ENCODE results near the gene SIRT3. TPM values are rescaled to one million over a fixed set of nuclear protein-coding genes. Genes with fewer than 3 reads are reported as not detected.

SIRT3 gene
- total and polyA plus RNA-seq, 2 of the 13 experiments (the other 11 are each of a cell fraction or from before 2014, with no cell fraction given) = 15.1 to 18.2 TPM

DNA sequence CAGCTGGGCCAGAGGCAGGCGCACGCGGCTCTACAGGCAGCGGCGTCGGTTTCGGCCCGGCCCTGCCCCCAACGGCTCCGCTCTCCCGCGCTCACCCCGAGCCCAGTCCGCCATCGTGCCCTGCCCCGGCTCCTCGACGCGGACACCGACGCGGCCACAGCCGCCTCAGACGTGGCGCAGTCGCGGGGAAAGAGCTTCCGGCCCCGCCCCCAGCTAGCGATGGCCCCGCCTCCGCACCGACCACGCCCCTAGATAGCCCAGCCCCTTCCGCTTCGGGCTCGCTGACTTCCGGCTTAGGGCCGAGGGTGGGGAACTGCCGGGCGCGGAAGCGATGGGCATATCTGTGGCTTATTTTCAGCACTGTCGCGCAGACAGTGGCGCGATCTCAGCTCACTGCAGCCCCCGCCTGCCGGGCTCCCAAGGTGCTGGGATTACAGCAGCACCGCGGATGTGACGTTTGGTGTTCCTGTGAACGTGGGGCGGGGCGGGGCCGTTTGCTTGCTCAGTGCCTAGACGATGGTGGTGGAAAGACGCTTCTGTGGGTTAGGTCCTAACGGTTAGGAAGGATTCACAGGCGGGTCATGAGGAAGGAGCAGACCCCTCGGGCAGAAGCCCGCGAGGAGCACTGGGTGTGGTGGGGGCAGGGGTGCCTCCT lies 28.8 kb downstream of the SIRT3 start, which contains the start of the genes BET1L and RIC8A (continued):
- TF ChIP-seq, protein P1, sequence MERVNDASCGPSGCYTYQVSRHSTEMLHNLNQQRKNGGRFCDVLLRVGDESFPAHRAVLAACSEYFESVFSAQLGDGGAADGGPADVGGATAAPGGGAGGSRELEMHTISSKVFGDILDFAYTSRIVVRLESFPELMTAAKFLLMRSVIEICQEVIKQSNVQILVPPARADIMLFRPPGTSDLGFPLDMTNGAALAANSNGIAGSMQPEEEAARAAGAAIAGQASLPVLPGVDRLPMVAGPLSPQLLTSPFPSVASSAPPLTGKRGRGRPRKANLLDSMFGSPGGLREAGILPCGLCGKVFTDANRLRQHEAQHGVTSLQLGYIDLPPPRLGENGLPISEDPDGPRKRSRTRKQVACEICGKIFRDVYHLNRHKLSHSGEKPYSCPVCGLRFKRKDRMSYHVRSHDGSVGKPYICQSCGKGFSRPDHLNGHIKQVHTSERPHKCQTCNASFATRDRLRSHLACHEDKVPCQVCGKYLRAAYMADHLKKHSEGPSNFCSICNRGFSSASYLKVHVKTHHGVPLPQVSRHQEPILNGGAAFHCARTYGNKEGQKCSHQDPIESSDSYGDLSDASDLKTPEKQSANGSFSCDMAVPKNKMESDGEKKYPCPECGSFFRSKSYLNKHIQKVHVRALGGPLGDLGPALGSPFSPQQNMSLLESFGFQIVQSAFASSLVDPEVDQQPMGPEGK (CRISPR knock-in tag; IDR thresholded peaks at IDR 0.05) = peak; percentile 61
- TF ChIP-seq ZNF34 (CRISPR knock-in tag; IDR thresholded peaks at IDR 0.05; ENCODE audit: borderline replicate concordance) (no peak), ZNF598 (CRISPR knock-in tag; IDR thresholded peaks at IDR 0.05; ENCODE audit: borderline replicate concordance) (peak; percentile 38; the same call in 1 of the 2 replicates), HDAC2 (CRISPR knock-in tag; IDR thresholded peaks at IDR 0.05) (peak; percentile 45), ZBTB42 (CRISPR knock-in tag; IDR thresholded peaks at IDR 0.05) (no peak; the same call in 1 of the 2 replicates), ZNF747 (CRISPR knock-in tag; IDR thresholded peaks at IDR 0.05; ENCODE audit: borderline replicate concordance) (peak; percentile 88), ZNF660 (CRISPR knock-in tag; IDR thresholded peaks at IDR 0.05; ENCODE audit: borderline replicate concordance, low read depth) (no peak), MLLT10 (CRISPR knock-in tag; IDR thresholded peaks at IDR 0.05) (no peak), ELF1 (CRISPR knock-in tag; IDR thresholded peaks at IDR 0.05) (peak; percentile 96), E2F5 (CRISPR knock-in tag; conservative IDR thresholded peaks at IDR 0.05) (0 out of 2 replicates have a peak, but pooled peaks have one; percentile 30), KDM5A (IDR thresholded peaks at IDR 0.05; ENCODE audit: borderline replicate concordance, low read length) (peak; percentile 72; the same call in 1 of the 2 replicates), AGO1 (IDR thresholded peaks at IDR 0.05; ENCODE audit: low read depth, low read length, poor library complexity, severe bottlenecking) (no peak), SMAD1 (CRISPR knock-in tag; IDR thresholded peaks at IDR 0.05; ENCODE audit: borderline replicate concordance, low read depth) (no peak), ZNF282 (IDR thresholded peaks at IDR 0.05; ENCODE audit: partially characterized antibody) (no peak), POLR2A (IDR thresholded peaks at IDR 0.05; ENCODE audit: insufficient read depth in 1 of 2, low read depth in 2 of 2, low read length in 2 of 2) (peak in 1 of 2 experiments; percentile 79; a peak in 2 of 4 replicates), MBD4 (IDR thresholded peaks at IDR 0.05; ENCODE audit: borderline replicate concordance, low read length) (no peak), ZNF615 (CRISPR knock-in tag; IDR thresholded peaks at IDR 0.05; ENCODE audit: borderline replicate concordance) (no peak)
- TF ChIP-seq, protein P2, sequence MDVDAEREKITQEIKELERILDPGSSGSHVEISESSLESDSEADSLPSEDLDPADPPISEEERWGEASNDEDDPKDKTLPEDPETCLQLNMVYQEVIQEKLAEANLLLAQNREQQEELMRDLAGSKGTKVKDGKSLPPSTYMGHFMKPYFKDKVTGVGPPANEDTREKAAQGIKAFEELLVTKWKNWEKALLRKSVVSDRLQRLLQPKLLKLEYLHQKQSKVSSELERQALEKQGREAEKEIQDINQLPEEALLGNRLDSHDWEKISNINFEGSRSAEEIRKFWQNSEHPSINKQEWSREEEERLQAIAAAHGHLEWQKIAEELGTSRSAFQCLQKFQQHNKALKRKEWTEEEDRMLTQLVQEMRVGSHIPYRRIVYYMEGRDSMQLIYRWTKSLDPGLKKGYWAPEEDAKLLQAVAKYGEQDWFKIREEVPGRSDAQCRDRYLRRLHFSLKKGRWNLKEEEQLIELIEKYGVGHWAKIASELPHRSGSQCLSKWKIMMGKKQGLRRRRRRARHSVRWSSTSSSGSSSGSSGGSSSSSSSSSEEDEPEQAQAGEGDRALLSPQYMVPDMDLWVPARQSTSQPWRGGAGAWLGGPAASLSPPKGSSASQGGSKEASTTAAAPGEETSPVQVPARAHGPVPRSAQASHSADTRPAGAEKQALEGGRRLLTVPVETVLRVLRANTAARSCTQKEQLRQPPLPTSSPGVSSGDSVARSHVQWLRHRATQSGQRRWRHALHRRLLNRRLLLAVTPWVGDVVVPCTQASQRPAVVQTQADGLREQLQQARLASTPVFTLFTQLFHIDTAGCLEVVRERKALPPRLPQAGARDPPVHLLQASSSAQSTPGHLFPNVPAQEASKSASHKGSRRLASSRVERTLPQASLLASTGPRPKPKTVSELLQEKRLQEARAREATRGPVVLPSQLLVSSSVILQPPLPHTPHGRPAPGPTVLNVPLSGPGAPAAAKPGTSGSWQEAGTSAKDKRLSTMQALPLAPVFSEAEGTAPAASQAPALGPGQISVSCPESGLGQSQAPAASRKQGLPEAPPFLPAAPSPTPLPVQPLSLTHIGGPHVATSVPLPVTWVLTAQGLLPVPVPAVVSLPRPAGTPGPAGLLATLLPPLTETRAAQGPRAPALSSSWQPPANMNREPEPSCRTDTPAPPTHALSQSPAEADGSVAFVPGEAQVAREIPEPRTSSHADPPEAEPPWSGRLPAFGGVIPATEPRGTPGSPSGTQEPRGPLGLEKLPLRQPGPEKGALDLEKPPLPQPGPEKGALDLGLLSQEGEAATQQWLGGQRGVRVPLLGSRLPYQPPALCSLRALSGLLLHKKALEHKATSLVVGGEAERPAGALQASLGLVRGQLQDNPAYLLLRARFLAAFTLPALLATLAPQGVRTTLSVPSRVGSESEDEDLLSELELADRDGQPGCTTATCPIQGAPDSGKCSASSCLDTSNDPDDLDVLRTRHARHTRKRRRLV (CRISPR knock-in tag; IDR thresholded peaks at IDR 0.05) = peak; percentile 10; the same call in 1 of the 2 replicates
- TF ChIP-seq, protein P3, sequence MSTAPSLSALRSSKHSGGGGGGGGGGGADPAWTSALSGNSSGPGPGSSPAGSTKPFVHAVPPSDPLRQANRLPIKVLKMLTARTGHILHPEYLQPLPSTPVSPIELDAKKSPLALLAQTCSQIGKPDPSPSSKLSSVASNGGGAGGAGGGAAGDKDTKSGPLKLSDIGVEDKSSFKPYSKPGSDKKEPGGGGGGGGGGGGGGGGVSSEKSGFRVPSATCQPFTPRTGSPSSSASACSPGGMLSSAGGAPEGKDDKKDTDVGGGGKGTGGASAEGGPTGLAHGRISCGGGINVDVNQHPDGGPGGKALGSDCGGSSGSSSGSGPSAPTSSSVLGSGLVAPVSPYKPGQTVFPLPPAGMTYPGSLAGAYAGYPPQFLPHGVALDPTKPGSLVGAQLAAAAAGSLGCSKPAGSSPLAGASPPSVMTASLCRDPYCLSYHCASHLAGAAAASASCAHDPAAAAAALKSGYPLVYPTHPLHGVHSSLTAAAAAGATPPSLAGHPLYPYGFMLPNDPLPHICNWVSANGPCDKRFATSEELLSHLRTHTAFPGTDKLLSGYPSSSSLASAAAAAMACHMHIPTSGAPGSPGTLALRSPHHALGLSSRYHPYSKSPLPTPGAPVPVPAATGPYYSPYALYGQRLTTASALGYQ (CRISPR knock-in tag; IDR thresholded peaks at IDR 0.05) = no peak
